GM23338 (cell line): ENCODE results near the gene POP4. TPM values are rescaled to one million over a fixed set of nuclear protein-coding genes. Genes with fewer than 3 reads are reported as not detected.

Experiments
- ATAC-seq: fragments of 200-7000 bp; cut with Tn5 transposase; 3 replicates; pipeline ENCODE4 v1.9.1; 2020
- DNase-seq: peaks from one replicate; pipeline ENCODE4 v3.0.0-alpha.2; 2015; ENCODE audit warnings: low spot score
- H2AFZ ChIP-seq: fragments of 200-600 bp; sonication (generic); 2 replicates; pipeline ENCODE4 v1.8.0; 2016; ENCODE audit warnings: antibody characterized with exemption, mild to moderate bottlenecking, moderate library complexity
- H3F3A ChIP-seq: fragments of 200-600 bp; sonication (generic); replicated peaks from 2 replicates; pipeline ENCODE4 v1.8.0; 2017; ENCODE audit warnings: antibody characterized with exemption, mixed run types, low read depth
- H3K27ac ChIP-seq: fragments of 200-600 bp; sonication (generic); 2 replicates; pipeline ENCODE4 v1.6.1; 2016; ENCODE audit warnings: low read depth
- H3K27me3 ChIP-seq: fragments of 200-600 bp; sonication (generic); 2 replicates; pipeline ENCODE4 v1.8.0; 2016; ENCODE audit warnings: mild to moderate bottlenecking, mixed run types, moderate library complexity; ENCODE audit not compliant: insufficient read depth
- H3K36me3 ChIP-seq: fragments of 200-600 bp; sonication (generic); 2 replicates; pipeline ENCODE4 v1.8.0; 2016; ENCODE audit warnings: mild to moderate bottlenecking; ENCODE audit not compliant: insufficient read depth
- H3K4me1 ChIP-seq: fragments of 200-600 bp; sonication (generic); 2 replicates; pipeline ENCODE4 v1.8.0; 2016; ENCODE audit warnings: mild to moderate bottlenecking, moderate library complexity; ENCODE audit not compliant: insufficient read depth
- H3K4me2 ChIP-seq: fragments of 200-600 bp; sonication (generic); 2 replicates; pipeline ENCODE4 v1.7.1; 2017; ENCODE audit warnings: mixed run types
- H3K4me3 ChIP-seq: fragments of 200-600 bp; sonication (generic); 2 replicates; pipeline ENCODE4 v1.6.1; 2016; ENCODE audit warnings: mixed run types
- H3K79me2 ChIP-seq: fragments of 200-600 bp; sonication (generic); replicated peaks from 2 replicates; pipeline ENCODE4 v1.8.0; 2017; ENCODE audit warnings: mild to moderate bottlenecking; ENCODE audit not compliant: insufficient read depth
- H3K9me2 ChIP-seq: fragments of 200-600 bp; sonication (generic); 2 replicates; pipeline ENCODE4 v1.8.0; 2017; ENCODE audit not compliant: insufficient read depth
- H4K20me1 ChIP-seq: fragments of 200-600 bp; sonication (generic); replicated peaks from 2 replicates; pipeline ENCODE4 v1.8.0; 2017; ENCODE audit warnings: mild to moderate bottlenecking; ENCODE audit not compliant: insufficient read depth
- H3K27ac Mint-ChIP-seq: 2 replicates; pipeline ENCODE4 v1.8.0; 2020; ENCODE audit warnings: inconsistent platforms, mild to moderate bottlenecking, moderate library complexity, mixed read lengths
- H3K27me3 Mint-ChIP-seq: 3 replicates; pipeline ENCODE4 v1.8.0; 2022; ENCODE audit warnings: low read depth, mild to moderate bottlenecking, moderate library complexity, mixed read lengths, inconsistent platforms; ENCODE audit not compliant: insufficient read depth, poor library complexity
- H3K36me3 Mint-ChIP-seq: 3 replicates; pipeline ENCODE4 v1.8.0; 2021; ENCODE audit warnings: low read depth, mild to moderate bottlenecking, inconsistent platforms, moderate library complexity, mixed read lengths
- H3K4me1 Mint-ChIP-seq: 3 replicates; pipeline ENCODE4 v1.8.0; 2020; ENCODE audit warnings: mild to moderate bottlenecking, inconsistent platforms, mixed read lengths
- H3K4me3 Mint-ChIP-seq: 3 replicates; pipeline ENCODE4 v1.8.0; 2021; ENCODE audit warnings: moderate library complexity, mild to moderate bottlenecking, inconsistent platforms, mixed read lengths
- H3K9me3 Mint-ChIP-seq: 3 replicates; pipeline ENCODE4 v1.8.0; 2020; ENCODE audit warnings: moderate library complexity, mild to moderate bottlenecking, inconsistent platforms, mixed read lengths
- CREB1 ChIP-seq: fragments of 250-450 bp; sonication (Bioruptor Pico); IDR thresholded peaks from 2 replicates; pipeline ENCODE4 v1.5.0; 2020; ENCODE audit warnings: low read depth, mild to moderate bottlenecking, moderate library complexity
- CTCF ChIP-seq, 2 experiments: fragments of 200-600 bp in 1 of 2; sonication (generic) in 1 of 2; conservative IDR thresholded peaks; 2 replicates each; pipeline versions ENCODE4 v1.5.1 to v1.6.1; 2016 to 2017; ENCODE audit warnings: antibody characterized with exemption in 2 of 2, low read depth in 2 of 2, mild to moderate bottlenecking in 2 of 2, moderate library complexity in 1 of 2
- ETS1 ChIP-seq: IDR thresholded peaks from 2 replicates; pipeline ENCODE4 v1.6.1; 2016; ENCODE audit warnings: antibody characterized with exemption
- EZH2phosphoT487 ChIP-seq: fragments of 200-600 bp; sonication (generic); IDR thresholded peaks from one replicate; pipeline ENCODE4 v1.8.1; 2018; ENCODE audit warnings: antibody characterized with exemption; ENCODE audit not compliant: unreplicated experiment
- JUNB ChIP-seq: IDR thresholded peaks from one replicate; pipeline ENCODE4 v1.6.1; 2016; ENCODE audit warnings: antibody characterized with exemption; ENCODE audit not compliant: unreplicated experiment
- NANOG ChIP-seq: IDR thresholded peaks from 2 replicates; pipeline ENCODE4 v1.6.1; 2016; ENCODE audit warnings: antibody characterized with exemption, borderline replicate concordance
- POLR2AphosphoS5 ChIP-seq: IDR thresholded peaks from 2 replicates; pipeline ENCODE4 v1.6.1; 2016; ENCODE audit warnings: antibody characterized with exemption, low read depth
- REST ChIP-seq: IDR thresholded peaks from one replicate; pipeline ENCODE4 v1.6.1; 2018; ENCODE audit warnings: antibody characterized with exemption; ENCODE audit not compliant: unreplicated experiment
- ZNF114 ChIP-seq: fragments of 250-450 bp; sonication (Bioruptor Pico); IDR thresholded peaks from 2 replicates; pipeline ENCODE4 v1.5.0; 2020; ENCODE audit warnings: mild to moderate bottlenecking, moderate library complexity
- ZNF331 ChIP-seq: fragments of 250-450 bp; sonication (Bioruptor Pico); IDR thresholded peaks from 2 replicates; pipeline ENCODE4 v1.5.0; 2020; ENCODE audit warnings: low read depth, mild to moderate bottlenecking, moderate library complexity
- polyA plus RNA-seq: library from polyadenylated mRNA; unstranded; fragments of >200 nt; fragmentation: Nextera tagmentation; extraction: Ambion mirVana; gene quantifications from 2 replicates; pipeline ENCODE4 v1.2.1, GENCODE V29; 2016
- total RNA-seq: library from RNA; depleted of rRNA; stranded (reverse); fragments of >200 nt; shearing (Covaris generic); gene quantifications from 2 replicates; pipeline ENCODE4 v1.2.3, GENCODE V29; 2014

POP4 gene
- total and polyA plus RNA-seq, 2 experiments from 2014 or later: 37.2 to 58.3 TPM

- no peak for TF ChIP-seq REST
Observed at GRCh38 chr19:29567366-29567915, 38.6 kb upstream of the POP4 start (continued).

GRCh38 chr19:29568036-29569025 is 37.8 kb upstream of the POP4 start:
- ATAC-seq (peak; percentile 62), DNase-seq (no peak)
- Mint-ChIP-seq H3K4me1 (peaks cover 16% of the 10 kb centered on the region), H3K27ac (no peak overlapping the region), H3K27me3 (peaks cover 6% of the 10 kb centered on the region), H3K36me3 (no peaks in the 10 kb centered on the region), H3K9me3 (no peaks in the 10 kb centered on the region), H3K4me3 (no peak overlapping the region)
- no peak overlapping the region for H3K27ac ChIP-seq
- no peaks in the 10 kb centered on the region for H3K4me1 ChIP-seq
- no peaks in the 10 kb centered on the region for H3K9me2 ChIP-seq
- no peaks in the 10 kb centered on the region for H3K36me3 ChIP-seq
- no peaks in the 10 kb centered on the region for H3F3A ChIP-seq
- no peak overlapping the region for H3K4me3 ChIP-seq
- H3K79me2 ChIP-seq: no peaks in the 10 kb centered on the region
- 0 out of 2 replicates have a peak overlapping the region, but pooled peaks have one; percentile 47 for H2AFZ ChIP-seq
- H3K4me2 ChIP-seq: no peak overlapping the region
- no peaks in the 10 kb centered on the region for H3K27me3 ChIP-seq
- H4K20me1 ChIP-seq: no peaks in the 10 kb centered on the region
- no peak for TF ChIP-seq EZH2phosphoT487
- TF ChIP-seq CREB1: no peak
- TF ChIP-seq CTCF (conservative IDR thresholded peaks at IDR 0.05; ENCODE audit: low read depth in 2 of 2): no peak
- no peak for TF ChIP-seq POLR2AphosphoS5
- no peak for TF ChIP-seq JUNB
- TF ChIP-seq REST: no peak
- TF ChIP-seq NANOG: no peak
- TF ChIP-seq ZNF114 (CRISPR knock-in tag): no peak
- no peak for TF ChIP-seq ZNF331
- no peak for TF ChIP-seq ETS1
